LNCaP clone FGC (cell line): ENCODE data around the gene TK1.

ENCODE experiments used
- DNase-seq: peaks from one replicate; pipeline ENCODE4 v3.0.0-alpha.2; 2011; ENCODE audit warnings: low read depth
- H3K4me3 ChIP-seq: 2 replicates; pipeline ENCODE4 v1.5.1; 2011; ENCODE audit warnings: mild to moderate bottlenecking, low read depth, low read length, control low read depth
- CTCF ChIP-seq: IDR thresholded peaks from 2 replicates; pipeline ENCODE4 v1.5.1; 2012; ENCODE audit warnings: mild to moderate bottlenecking; ENCODE audit not compliant: control insufficient read depth, insufficient read depth; ENCODE audit errors: extremely low read depth

The TK1 gene

GRCh38 chr17:78170692-78171590, 15.9 kb downstream of the TK1 start:
- TF ChIP-seq CTCF, result no peak
- DNase-seq, result no peak
- no peak overlapping the region for H3K4me3 ChIP-seq

GRCh38 chr17:78168903-78169793, 17.7 kb downstream of the TK1 start:
- DNase-seq, result peak; percentile 68
- H3K4me3 ChIP-seq, result peak overlapping the region; percentile 80
- TF ChIP-seq CTCF, result no peak

GRCh38 chr17:78168242-78168902, 18.5 kb downstream of the TK1 start, which contains the start of gene SYNGR2:
SYNGR2 (plus strand) TSS chr17:78168581; CDS start chr17:78168617, 36 bp downstream.
- peak; percentile 30 for DNase-seq
- H3K4me3 ChIP-seq, result peak within 1 kb of the TSS; percentile 80
- TF ChIP-seq CTCF, result 0 out of 2 replicates have a peak, but pooled peaks have one; percentile 6

GRCh38 chr17:78166416-78166815, 20.4 kb downstream of the TK1 start:
- TF ChIP-seq CTCF, result no peak
- DNase-seq, result no peak
- no peak overlapping the region for H3K4me3 ChIP-seq

GRCh38 chr17:78164748-78165607, 21.9 kb downstream of the TK1 start:
- no peak overlapping the region for H3K4me3 ChIP-seq
- no peak for DNase-seq
- TF ChIP-seq CTCF, result no peak
